Mesenchymal stem cell (in vitro differentiated cells and primary cell): ENCODE results near the gene PTP4A2.
"Not testable (repeated sequence)": the region's sequence is repeated elsewhere in the genome, so short reads cannot be mapped to it uniquely, and the experiment has no call there.

ENCODE experiments used
- DNase-seq: peaks from one replicate; pipeline ENCODE4 v3.0.0-alpha.2; 2013
- H2AFZ ChIP-seq: one replicate; pipeline ENCODE4 v1.6.1; 2013; ENCODE audit warnings: low read depth, mild to moderate bottlenecking, control low read depth, inconsistent platforms, low read length, moderate library complexity
- H2AK5ac ChIP-seq: 2 replicates; pipeline ENCODE4 v1.6.1; 2013; ENCODE audit warnings: low read length, moderate library complexity, mild to moderate bottlenecking, inconsistent platforms; ENCODE audit not compliant: severe bottlenecking
- H2BK120ac ChIP-seq: one replicate; pipeline ENCODE4 v1.6.1; 2013; ENCODE audit warnings: low read depth, mild to moderate bottlenecking, inconsistent platforms, low read length, moderate library complexity
- H2BK12ac ChIP-seq, 2 experiments: one replicate each; pipeline ENCODE4 v1.6.1; 2013; ENCODE audit warnings: inconsistent platforms in 2 of 2, low read length in 2 of 2, mild to moderate bottlenecking in 2 of 2, moderate library complexity in 2 of 2, control low read depth in 1 of 2
- H2BK15ac ChIP-seq: one replicate; pipeline ENCODE4 v1.6.1; 2013; ENCODE audit warnings: mild to moderate bottlenecking, low read depth, inconsistent platforms; ENCODE audit not compliant: poor library complexity, severe bottlenecking
- H2BK5ac ChIP-seq: 2 replicates; pipeline ENCODE4 v1.6.1; 2013; ENCODE audit warnings: low read depth, mild to moderate bottlenecking, low read length, control low read depth, inconsistent platforms; ENCODE audit not compliant: poor library complexity, severe bottlenecking
- H3K14ac ChIP-seq, 2 experiments: one replicate each; pipeline ENCODE4 v1.6.1; 2013; ENCODE audit warnings: inconsistent platforms in 2 of 2, low read length in 2 of 2, control low read depth in 1 of 2, mild to moderate bottlenecking in 1 of 2, moderate library complexity in 1 of 2
- H3K18ac ChIP-seq, 2 experiments: one replicate each; pipeline ENCODE4 v1.6.1; 2013; ENCODE audit warnings: inconsistent platforms in 2 of 2, low read length in 2 of 2, control low read depth in 1 of 2, low read depth in 1 of 2, mild to moderate bottlenecking in 1 of 2
- H3K23ac ChIP-seq, 2 experiments: one replicate each; pipeline ENCODE4 v1.6.1; 2013; ENCODE audit warnings: inconsistent platforms in 2 of 2, low read length in 2 of 2, mild to moderate bottlenecking in 2 of 2, moderate library complexity in 2 of 2, control low read depth in 1 of 2
- H3K27ac ChIP-seq: 2 replicates; pipeline ENCODE4 v1.5.1; 2013; ENCODE audit warnings: mild to moderate bottlenecking, moderate library complexity, low read length, control low read depth, inconsistent platforms; ENCODE audit not compliant: poor library complexity, severe bottlenecking
- H3K27me3 ChIP-seq, 2 experiments: 2 replicates each; pipeline versions ENCODE4 v1.6.1 to v1.7.0; 2013; ENCODE audit warnings: low read length in 2 of 2, mild to moderate bottlenecking in 2 of 2, moderate library complexity in 2 of 2, control low read depth in 1 of 2, inconsistent platforms in 1 of 2; ENCODE audit not compliant: control insufficient read depth in 1 of 2, insufficient read depth in 1 of 2
- H3K36me3 ChIP-seq, 2 experiments: 2 replicates each; pipeline versions ENCODE4 v1.6.1 to v1.7.0; 2013; ENCODE audit warnings: low read length in 2 of 2, control low read depth in 1 of 2, inconsistent platforms in 1 of 2, low read depth in 1 of 2, mild to moderate bottlenecking in 1 of 2; ENCODE audit not compliant: insufficient read depth in 2 of 2, control insufficient read depth in 1 of 2
- H3K4ac ChIP-seq, 2 experiments: one replicate each; pipeline ENCODE4 v1.6.1; 2013; ENCODE audit warnings: inconsistent platforms in 2 of 2, low read length in 2 of 2, mild to moderate bottlenecking in 2 of 2, moderate library complexity in 2 of 2, control low read depth in 1 of 2, low read depth in 1 of 2
- H3K4me1 ChIP-seq: 2 replicates; pipeline ENCODE4 v1.6.1; 2013; ENCODE audit warnings: low read depth, low read length, control low read depth; ENCODE audit not compliant: control insufficient read depth, insufficient read depth
- H3K4me2 ChIP-seq: 2 replicates; pipeline ENCODE4 v1.6.1; 2013; ENCODE audit warnings: low read length, mild to moderate bottlenecking, inconsistent platforms; ENCODE audit not compliant: poor library complexity, severe bottlenecking
- H3K4me3 ChIP-seq, 2 experiments: 2 replicates each; pipeline versions ENCODE4 v1.5.1 to v1.7.0; 2013; ENCODE audit warnings: low read length in 2 of 2, mild to moderate bottlenecking in 2 of 2, control low read depth in 1 of 2, low read depth in 1 of 2; ENCODE audit not compliant: insufficient read depth in 1 of 2
- H3K79me1 ChIP-seq: replicated peaks from 2 replicates; pipeline ENCODE4 v1.6.1; 2013; ENCODE audit warnings: mild to moderate bottlenecking, control low read depth, low read length, inconsistent platforms; ENCODE audit not compliant: poor library complexity, severe bottlenecking
- H3K9ac ChIP-seq: 2 replicates; pipeline ENCODE4 v1.7.0; 2013; ENCODE audit warnings: mild to moderate bottlenecking, low read length, moderate library complexity
- H3K9me3 ChIP-seq: 2 replicates; pipeline ENCODE4 v1.7.0; 2013; ENCODE audit warnings: mild to moderate bottlenecking, low read length; ENCODE audit not compliant: control insufficient read depth
- H4K8ac ChIP-seq: one replicate; pipeline ENCODE4 v1.6.1; 2013; ENCODE audit warnings: inconsistent platforms, mild to moderate bottlenecking, low read length, moderate library complexity
- H4K91ac ChIP-seq: one replicate; pipeline ENCODE4 v1.6.1; 2013; ENCODE audit warnings: mild to moderate bottlenecking, low read length, inconsistent platforms
- WGBS: methylation state at CpG from one replicate; pipeline ENCODE4 v1.1.7; 2013; ENCODE audit warnings: mixed read lengths; 5-methylcytosine and 5-hydroxymethylcytosine counted together

The PTP4A2 gene

GRCh38 chr1:31942061-31942460 is 3.9 kb upstream of the PTP4A2 start:
- not testable (repeated sequence) for DNase-seq, H2AFZ ChIP-seq, H3K79me1 ChIP-seq, H4K91ac ChIP-seq, H3K27me3 ChIP-seq, H2BK120ac ChIP-seq, H2AK5ac ChIP-seq, H3K4me2 ChIP-seq, H3K14ac ChIP-seq, H3K9me3 ChIP-seq, H3K23ac ChIP-seq, H2BK15ac ChIP-seq, H4K8ac ChIP-seq, H3K4me3 ChIP-seq, H3K36me3 ChIP-seq, H2BK5ac ChIP-seq, H3K18ac ChIP-seq
- Histone ChIP-seq H2BK12ac (peak overlapping the region in 1 of 2 experiments; percentile 73), H3K4me1 (peaks cover 22% of the 10 kb centered on the region), H3K9ac (peak overlapping the region; percentile 35), H3K27ac (peak overlapping the region; percentile 90), H3K4ac (peak overlapping the region in 1 of 2 experiments; percentile 73)
- 80% methylated on average over 8 of the region's 8 CpGs for WGBS

GRCh38 chr1:31939484-31940329 is 1.5 kb upstream of the PTP4A2 start:
- H3K36me3 ChIP-seq = no peaks in the 10 kb centered on the region
- H2BK12ac ChIP-seq = peak overlapping the region; percentile 88 to 100
- H3K27ac ChIP-seq = peak overlapping the region; percentile 90
- no peak overlapping the region for H3K4me2 ChIP-seq
- H3K9ac ChIP-seq = peak overlapping the region; percentile 45
- peak overlapping the region; percentile 29 for H4K91ac ChIP-seq
- H3K27me3 ChIP-seq = no peaks in the 10 kb centered on the region
- H3K9me3 ChIP-seq = no peaks in the 10 kb centered on the region
- peak overlapping the region; percentile 82 to 95 for H3K4ac ChIP-seq
- H2BK120ac ChIP-seq = no peak overlapping the region
- H3K14ac ChIP-seq = peak overlapping the region in 1 of 2 experiments; percentile 51
- no peak overlapping the region for H3K4me3 ChIP-seq
- peak; percentile 94 for DNase-seq
- no peaks in the 10 kb centered on the region for H3K79me1 ChIP-seq
- peak overlapping the region; percentile 23 to 91 for H3K18ac ChIP-seq
- H4K8ac ChIP-seq = peak overlapping the region; percentile 88
- H3K4me1 ChIP-seq = peaks cover 22% of the 10 kb centered on the region
- peak overlapping the region; percentile 29 for H2BK15ac ChIP-seq
- no peak overlapping the region for H3K23ac ChIP-seq
- peak overlapping the region; percentile 15 for H2AFZ ChIP-seq
- H2BK5ac ChIP-seq = no peak overlapping the region
- H2AK5ac ChIP-seq = peak overlapping the region; percentile 96
- WGBS = 78% methylated on average over 16 of the region's 16 CpGs

- H3K4ac ChIP-seq = peak overlapping the region; percentile 97 to 98
- peak overlapping the region; percentile 95 for H3K9ac ChIP-seq
- peak overlapping the region; percentile 96 for H4K8ac ChIP-seq
- H2BK12ac ChIP-seq = peak overlapping the region in 1 of 2 experiments; percentile 86
- peak overlapping the region; percentile 93 for H2BK5ac ChIP-seq
- no peaks in the 10 kb centered on the region for H3K27me3 ChIP-seq
- H3K9me3 ChIP-seq = no peaks in the 10 kb centered on the region
- peak overlapping the region; percentile 70 for H3K27ac ChIP-seq
- H4K91ac ChIP-seq = peak overlapping the region; percentile 99
- 1% methylated on average over 51 of the region's 78 CpGs for WGBS
- peaks cover 0 to 4% of the 10 kb centered on the region in 2 experiments for H3K36me3 ChIP-seq
- H2AFZ ChIP-seq = peak overlapping the region; percentile 93
- H2BK120ac ChIP-seq = peak overlapping the region; percentile 92
- no peaks in the 10 kb centered on the region for H3K79me1 ChIP-seq
- H3K18ac ChIP-seq = peak overlapping the region; percentile 97 to 99
- DNase-seq = peak; percentile 74
- no peak overlapping the region for H2AK5ac ChIP-seq
- H3K14ac ChIP-seq = peak overlapping the region in 1 of 2 experiments; percentile 100
- peak overlapping the region; percentile 45 for H3K4me2 ChIP-seq
- H3K23ac ChIP-seq = peak overlapping the region; percentile 70 to 100
- peaks cover 21% of the 10 kb centered on the region for H3K4me1 ChIP-seq
- peak overlapping the region; percentile 97 for H2BK15ac ChIP-seq
- peak overlapping the region; percentile 97 to 99 for H3K4me3 ChIP-seq
These were observed 626 bp downstream of the PTP4A2 start for GRCh38 chr1:31937300-31938183.

GRCh38 chr1:31936981-31937299 is 1.2 kb downstream of the PTP4A2 start:
- H4K91ac ChIP-seq = no peak overlapping the region
- no peak for DNase-seq
- H4K8ac ChIP-seq = no peak overlapping the region
- no peak overlapping the region for H2BK120ac ChIP-seq
- H2AFZ ChIP-seq = no peak overlapping the region
- H3K14ac ChIP-seq = no peak overlapping the region
- no peak overlapping the region for H2BK12ac ChIP-seq
- no peak overlapping the region for H3K23ac ChIP-seq
- 8% methylated on average over 2 of the region's 2 CpGs for WGBS
- no peak overlapping the region for H2BK15ac ChIP-seq
- peaks cover 0 to 6% of the 10 kb centered on the region in 2 experiments for H3K36me3 ChIP-seq
- peak overlapping the region; percentile 70 for H3K27ac ChIP-seq
- H3K4me3 ChIP-seq = peak overlapping the region; percentile 97 to 99
- H3K27me3 ChIP-seq = no peaks in the 10 kb centered on the region
- H3K18ac ChIP-seq = no peak overlapping the region
- H3K4me2 ChIP-seq = peak overlapping the region; percentile 45
- H3K4me1 ChIP-seq = peaks cover 22% of the 10 kb centered on the region
- no peak overlapping the region for H2BK5ac ChIP-seq
- H3K4ac ChIP-seq = no peak overlapping the region
- H3K9me3 ChIP-seq = no peaks in the 10 kb centered on the region
- H2AK5ac ChIP-seq = no peak overlapping the region
- no peaks in the 10 kb centered on the region for H3K79me1 ChIP-seq
- H3K9ac ChIP-seq = peak overlapping the region; percentile 95
